T-cell (primary cell): ENCODE measurements around the gene ENOX1. TPM values are rescaled to one million over a fixed set of nuclear protein-coding genes. Genes with fewer than 3 reads are reported as not detected.

ENCODE experiments used
- ATAC-seq, 4 experiments: fragments of 200-7000 bp in 3 of 4; fragments of 150-1000 bp in 1 of 4; cut with Tn5 transposase; replicated peaks in 1 of 4; 1 replicate in 3 of 4; 2 replicates in 1 of 4; pipeline ENCODE4 v1.10.0; 2021; ENCODE audit warnings: moderate library complexity in 3 of 4, mild to moderate bottlenecking in 2 of 4, moderate number of reproducible peaks in 1 of 4
- CTCF ChIA-PET, 2 donors: fragments of 300-600 bp; sonication (Branson Sonifier 250); formaldehyde crosslinking; loops; one replicate each; lab custom pipeline; 2022; ENCODE audit warnings: antibody characterized with exemption in 2 of 2; lab: Charles Lee
- POLR2A ChIA-PET, 2 donors: fragments of 300-600 bp; sonication (Branson Sonifier 250); formaldehyde crosslinking; loops; one replicate each; lab custom pipeline; 2022; ENCODE audit warnings: antibody characterized with exemption in 2 of 2; lab: Charles Lee
- DNase-seq, 35 experiments: peaks; one replicate each; pipeline versions ENCODE4 v3.0.0 to v3.0.0-alpha.2; 2013 to 2023
- H3K27ac ChIP-seq: one replicate; pipeline ENCODE4 v1.5.1; 2013; ENCODE audit warnings: low read length
- H3K27me3 ChIP-seq, 2 experiments: replicated peaks in 1 of 2; 1 replicate in 1 of 2; 2 replicates in 1 of 2; pipeline versions ENCODE4 v1.6.1 to v1.7.0; 2013; ENCODE audit warnings: low read length in 1 of 2, mixed read lengths in 1 of 2; ENCODE audit not compliant: control insufficient read depth in 2 of 2, insufficient read depth in 2 of 2; ENCODE audit errors: extremely low read depth in 1 of 2
- H3K36me3 ChIP-seq, 2 donors: 1 replicate in 1 of 2; 2 replicates in 1 of 2; pipeline versions ENCODE4 v1.6.1 to v1.7.0; 2013; ENCODE audit warnings: low read length in 1 of 2; ENCODE audit not compliant: control insufficient read depth in 2 of 2, insufficient read depth in 1 of 2; ENCODE audit errors: extremely low read depth in 1 of 2
- H3K4me1 ChIP-seq, 2 experiments: 1 replicate in 1 of 2; 2 replicates in 1 of 2; pipeline versions ENCODE4 v1.6.1 to v1.7.0; 2013; ENCODE audit warnings: low read length in 2 of 2, mixed read lengths in 1 of 2; ENCODE audit not compliant: insufficient read depth in 2 of 2, control insufficient read depth in 1 of 2; ENCODE audit errors: extremely low read depth in 1 of 2
- H3K4me3 ChIP-seq, 2 donors: 1 replicate in 1 of 2; 2 replicates in 1 of 2; pipeline versions ENCODE4 v1.5.1 to v1.7.0; 2013; ENCODE audit warnings: mild to moderate bottlenecking in 2 of 2, low read length in 1 of 2, moderate library complexity in 1 of 2; ENCODE audit not compliant: control insufficient read depth in 1 of 2; ENCODE audit errors: extremely low read depth in 1 of 2
- H3K9me3 ChIP-seq: 2 replicates; pipeline ENCODE4 v1.7.0; 2013
- H3K27ac Mint-ChIP-seq, 2 donors: one replicate each; pipeline ENCODE4 v1.8.0; 2020 to 2021; ENCODE audit warnings: mild to moderate bottlenecking in 2 of 2, mixed read lengths in 2 of 2
- H3K27me3 Mint-ChIP-seq, 2 donors: one replicate each; pipeline ENCODE4 v1.8.0; 2021 to 2022; ENCODE audit warnings: mixed read lengths in 2 of 2
- H3K36me3 Mint-ChIP-seq: one replicate; pipeline ENCODE4 v1.8.0; 2021; ENCODE audit warnings: mixed read lengths
- H3K4me1 Mint-ChIP-seq, 3 donors: one replicate each; pipeline ENCODE4 v1.8.0; 2020 to 2022; ENCODE audit warnings: mixed read lengths in 3 of 3, mild to moderate bottlenecking in 1 of 3
- H3K4me3 Mint-ChIP-seq, 3 donors: one replicate each; pipeline ENCODE4 v1.8.0; 2020 to 2022; ENCODE audit warnings: mild to moderate bottlenecking in 3 of 3, mixed read lengths in 3 of 3, moderate library complexity in 3 of 3
- H3K9me3 Mint-ChIP-seq, 3 donors: one replicate each; pipeline ENCODE4 v1.8.0; 2020 to 2022; ENCODE audit warnings: mixed read lengths in 3 of 3
- WGBS: methylation state at CpG from one replicate; pipeline ENCODE4 v1.1.5; 2013; ENCODE audit warnings: missing lambda C conversion rate; ENCODE audit not compliant: insufficient coverage; 5-methylcytosine and 5-hydroxymethylcytosine counted together
- total RNA-seq, 35 experiments: library from RNA in 6 of 35; stranded (reverse) in 6 of 35; fragments of 120-200 nt in 1 of 35; gene quantifications; one replicate each; pipeline versions ENCODE4 v1.2.1 to v1.2.4 and lab custom pipeline; 2013 to 2026

The ENOX1 gene
- total RNA-seq, 5 donors from 2014 or later (not counting 1 experiment from before 2014, with no cell fraction given), result 0.10 TPM; not detected in 4

GRCh38 chr13:43648733-43649132, 138.0 kb downstream of the ENOX1 start:
- Mint-ChIP-seq H3K27me3 (peaks cover 2 to 12% of the 10 kb centered on the region in 2 donors), H3K4me3 (no peak overlapping the region), H3K36me3 (no peaks in the 10 kb centered on the region), H3K4me1 (no peaks in the 10 kb centered on the region), H3K27ac (no peak overlapping the region), H3K9me3 (no peaks in the 10 kb centered on the region)
- no peak for DNase-seq
- Histone ChIP-seq H3K4me3 (no peak overlapping the region), H3K27me3 (no peaks in the 10 kb centered on the region), H3K36me3 (no peaks in the 10 kb centered on the region), H3K27ac (no peak overlapping the region), H3K4me1 (no peaks in the 10 kb centered on the region), H3K9me3 (no peaks in the 10 kb centered on the region)
- WGBS, result 90% methylated on average over 3 of the region's 5 CpGs
- POLR2A ChIA-PET, result no interaction called here
- ATAC-seq, result no peak
- CTCF ChIA-PET, result no interaction called here

GRCh38 chr13:43647471-43647870, 139.3 kb downstream of the ENOX1 start:
- Mint-ChIP-seq H3K4me1 (no peaks in the 10 kb centered on the region), H3K4me3 (no peak overlapping the region), H3K9me3 (no peaks in the 10 kb centered on the region), H3K27ac (no peak overlapping the region), H3K36me3 (no peaks in the 10 kb centered on the region), H3K27me3 (peaks cover 2 to 12% of the 10 kb centered on the region in 2 donors)
- no peaks in the 10 kb centered on the region for H3K36me3 ChIP-seq
- no peaks in the 10 kb centered on the region for H3K27me3 ChIP-seq
- DNase-seq (no peak), ATAC-seq (no peak)
- no CpG with 5 or more reads among the region's 2 CpGs for WGBS
- no peak overlapping the region for H3K27ac ChIP-seq
- ChIA-PET CTCF (no interaction called here), POLR2A (no interaction called here)
- no peaks in the 10 kb centered on the region for H3K9me3 ChIP-seq
- no peaks in the 10 kb centered on the region for H3K4me1 ChIP-seq
- H3K4me3 ChIP-seq, result no peak overlapping the region

GRCh38 chr13:43640476-43640875, 146.3 kb downstream of the ENOX1 start:
- H3K36me3 Mint-ChIP-seq, result no peaks in the 10 kb centered on the region
- H3K9me3 Mint-ChIP-seq, result no peaks in the 10 kb centered on the region
- H3K4me1 Mint-ChIP-seq, result no peaks in the 10 kb centered on the region
- Histone ChIP-seq H3K36me3 (no peaks in the 10 kb centered on the region), H3K27me3 (no peaks in the 10 kb centered on the region), H3K4me1 (no peaks in the 10 kb centered on the region), H3K4me3 (no peak overlapping the region), H3K9me3 (no peaks in the 10 kb centered on the region), H3K27ac (no peak overlapping the region)
- no peak overlapping the region for H3K27ac Mint-ChIP-seq
- no peak for DNase-seq
- ChIA-PET CTCF (no interaction called here), POLR2A (no interaction called here)
- no CpG with 5 or more reads among the region's 1 CpG for WGBS
- H3K4me3 Mint-ChIP-seq, result no peak overlapping the region
- no peak for ATAC-seq
- peaks cover 0 to 6% of the 10 kb centered on the region in 2 donors for H3K27me3 Mint-ChIP-seq

- ATAC-seq (no peak), DNase-seq (no peak)
- Histone ChIP-seq H3K4me3 (no peak overlapping the region), H3K36me3 (no peaks in the 10 kb centered on the region), H3K9me3 (no peaks in the 10 kb centered on the region), H3K27ac (no peak overlapping the region), H3K27me3 (no peaks in the 10 kb centered on the region), H3K4me1 (no peaks in the 10 kb centered on the region)
- Mint-ChIP-seq H3K4me3 (no peak overlapping the region), H3K4me1 (no peaks in the 10 kb centered on the region), H3K9me3 (no peaks in the 10 kb centered on the region), H3K36me3 (no peaks in the 10 kb centered on the region), H3K27me3 (peaks cover 2 to 15% of the 10 kb centered on the region in 2 donors), H3K27ac (no peak overlapping the region)
- whole genome bisulfite sequencing, result 15% methylated on average over 1 of the region's 3 CpGs
- ChIA-PET POLR2A (no interaction called here), CTCF (no interaction called here)
Observed at GRCh38 chr13:43631106-43631505, 155.7 kb downstream of the ENOX1 start.

- no peak overlapping the region for H3K27ac Mint-ChIP-seq
Observed at GRCh38 chr13:43629691-43630480, 156.9 kb downstream of the ENOX1 start.

GRCh38 chr13:43626994-43627393, 159.8 kb downstream of the ENOX1 start:
- WGBS, result 100% methylated on average over 2 of the region's 2 CpGs
- no peak overlapping the region for H3K27ac Mint-ChIP-seq
- ChIA-PET POLR2A (no interaction called here), CTCF (no interaction called here)
- peaks cover 0 to 6% (median 5%) of the 10 kb centered on the region in 3 donors for H3K9me3 Mint-ChIP-seq
- no peaks in the 10 kb centered on the region for H3K4me1 Mint-ChIP-seq
- H3K27me3 Mint-ChIP-seq, result peaks cover 0 to 15% of the 10 kb centered on the region in 2 donors
- Histone ChIP-seq H3K9me3 (no peaks in the 10 kb centered on the region), H3K36me3 (no peaks in the 10 kb centered on the region), H3K4me1 (no peaks in the 10 kb centered on the region), H3K4me3 (no peak overlapping the region), H3K27me3 (peaks cover 0 to 3% of the 10 kb centered on the region in 2 experiments), H3K27ac (no peak overlapping the region)
- no peaks in the 10 kb centered on the region for H3K36me3 Mint-ChIP-seq
- H3K4me3 Mint-ChIP-seq, result no peak overlapping the region
- DNase-seq (no peak), ATAC-seq (no peak)

More at GRCh38 chr13:43629691-43630480, 156.9 kb downstream of the ENOX1 start:
- no peaks in the 10 kb centered on the region for H3K27me3 ChIP-seq
- ChIA-PET POLR2A (no interaction called here), CTCF (no interaction called here)
- H3K4me3 Mint-ChIP-seq, result no peak overlapping the region
- no peak overlapping the region for H3K27ac ChIP-seq
- H3K4me1 ChIP-seq, result no peaks in the 10 kb centered on the region
- no peaks in the 10 kb centered on the region for H3K36me3 Mint-ChIP-seq
- DNase-seq, result no peak
- H3K4me3 ChIP-seq, result no peak overlapping the region
- WGBS, result no CpG with 5 or more reads among the region's 3 CpGs
- no peaks in the 10 kb centered on the region for H3K9me3 Mint-ChIP-seq
- no peaks in the 10 kb centered on the region for H3K36me3 ChIP-seq
- peaks cover 2 to 15% of the 10 kb centered on the region in 2 donors for H3K27me3 Mint-ChIP-seq
- H3K4me1 Mint-ChIP-seq, result no peaks in the 10 kb centered on the region
- H3K9me3 ChIP-seq, result no peaks in the 10 kb centered on the region
- ATAC-seq, result no peak
